Pons (tissue), 1 donor: ENCODE data around the gene MIER2.

Experiments
- DNase-seq: peaks from one replicate; pipeline ENCODE4 v3.0.0-alpha.2; 2016; ENCODE audit warnings: low spot score

Gene MIER2

DNA sequence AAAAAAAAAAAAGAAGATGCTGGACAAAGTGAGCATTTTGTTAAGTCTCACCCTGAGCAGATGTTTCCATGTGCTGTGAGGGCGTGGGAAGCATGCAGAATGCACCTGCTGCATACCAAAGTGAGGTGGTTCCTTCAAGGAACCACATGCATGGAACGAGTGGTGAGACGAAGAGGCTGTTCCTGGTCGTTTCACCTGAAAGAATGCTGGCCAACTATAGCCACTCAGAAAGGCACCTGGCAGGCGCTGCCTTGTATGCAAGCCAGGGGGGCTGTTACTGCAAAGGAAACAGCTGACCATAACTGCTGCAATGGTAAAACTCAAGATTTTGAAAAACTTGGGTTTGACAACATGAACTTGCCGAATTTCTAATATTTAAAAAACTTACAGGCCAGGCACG lies 14.7 kb downstream of the MIER2 start:
- DNase-seq, result no peak

DNA sequence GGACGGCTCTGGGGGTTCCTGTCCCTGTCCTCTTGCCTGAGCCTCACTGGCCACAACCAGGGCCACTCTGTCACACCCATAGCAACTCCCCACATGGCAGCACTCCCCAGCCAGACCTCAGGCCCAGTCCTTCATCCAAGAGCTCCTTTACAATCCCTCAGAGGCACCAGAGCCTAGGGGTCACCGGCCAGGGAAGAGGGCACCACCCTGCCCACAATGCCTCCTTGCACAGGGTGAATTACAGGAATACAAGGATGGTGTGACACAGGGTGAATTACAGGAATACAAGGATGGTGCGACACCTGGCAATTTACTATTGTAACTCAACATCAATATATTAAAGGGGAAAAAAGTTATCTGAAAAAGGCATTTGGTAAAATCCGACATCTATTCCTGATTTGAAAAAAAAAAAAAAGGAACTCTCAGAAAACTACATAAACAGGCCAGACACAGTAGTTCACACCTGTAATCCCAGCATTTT lies 16.5 kb downstream of the MIER2 start:
- DNase-seq, result no peak

DNA sequence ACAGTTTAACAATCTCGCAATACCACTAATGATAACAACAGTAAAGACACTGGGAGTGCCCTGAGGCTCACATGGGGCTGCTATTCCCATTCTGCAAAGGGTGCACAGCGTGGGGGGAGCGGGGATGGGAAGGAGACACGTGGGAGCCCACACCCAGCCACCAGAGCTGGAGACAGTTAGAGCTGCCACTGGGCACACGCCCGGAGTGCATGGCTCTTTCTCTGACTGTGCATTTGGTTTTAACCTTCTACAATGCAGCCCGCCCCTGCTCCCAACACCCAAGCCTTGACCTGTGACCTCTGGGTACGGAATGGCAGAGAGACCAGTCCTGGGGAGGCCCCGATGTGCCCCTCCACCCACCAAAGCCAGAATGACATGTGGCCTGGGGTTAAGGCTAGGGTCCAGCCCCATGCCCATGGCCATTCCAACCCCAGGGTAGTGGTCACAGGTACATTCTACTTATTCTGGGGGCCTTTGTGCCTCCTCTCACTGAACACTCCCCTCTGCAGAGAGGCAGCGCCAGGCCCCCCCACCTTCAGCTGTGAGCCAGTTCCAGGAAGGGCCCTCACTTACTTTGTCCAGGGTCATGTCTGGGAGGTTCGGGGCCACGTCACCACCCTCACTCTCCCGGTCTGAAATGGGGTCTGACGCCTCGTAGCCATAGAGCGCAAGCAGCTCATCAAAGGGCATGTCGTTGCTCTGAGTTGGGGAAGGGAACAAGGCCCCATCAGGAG lies 17.1 kb downstream of the MIER2 start:
- no peak for DNase-seq

DNA sequence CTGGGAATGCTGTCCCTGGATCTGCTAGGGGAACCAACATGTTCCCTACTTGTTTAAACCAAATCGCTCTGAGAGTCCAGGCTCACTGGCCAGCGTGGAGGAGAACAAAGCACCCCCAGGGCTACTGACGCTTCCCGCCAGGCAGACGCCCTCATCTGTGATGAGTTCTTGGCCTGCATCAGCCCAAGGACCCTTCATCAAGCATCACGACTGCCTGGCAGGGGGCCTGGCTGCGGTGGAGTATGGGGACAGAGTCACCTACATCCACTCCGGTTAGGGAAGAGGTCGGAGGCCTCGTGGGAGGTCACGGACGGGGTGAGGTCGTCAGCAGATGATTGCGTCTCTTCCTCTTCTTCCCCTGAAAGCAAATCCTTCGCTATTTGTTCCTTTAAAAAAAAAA lies 17.7 kb downstream of the MIER2 start:
- DNase-seq, result no peak

DNA sequence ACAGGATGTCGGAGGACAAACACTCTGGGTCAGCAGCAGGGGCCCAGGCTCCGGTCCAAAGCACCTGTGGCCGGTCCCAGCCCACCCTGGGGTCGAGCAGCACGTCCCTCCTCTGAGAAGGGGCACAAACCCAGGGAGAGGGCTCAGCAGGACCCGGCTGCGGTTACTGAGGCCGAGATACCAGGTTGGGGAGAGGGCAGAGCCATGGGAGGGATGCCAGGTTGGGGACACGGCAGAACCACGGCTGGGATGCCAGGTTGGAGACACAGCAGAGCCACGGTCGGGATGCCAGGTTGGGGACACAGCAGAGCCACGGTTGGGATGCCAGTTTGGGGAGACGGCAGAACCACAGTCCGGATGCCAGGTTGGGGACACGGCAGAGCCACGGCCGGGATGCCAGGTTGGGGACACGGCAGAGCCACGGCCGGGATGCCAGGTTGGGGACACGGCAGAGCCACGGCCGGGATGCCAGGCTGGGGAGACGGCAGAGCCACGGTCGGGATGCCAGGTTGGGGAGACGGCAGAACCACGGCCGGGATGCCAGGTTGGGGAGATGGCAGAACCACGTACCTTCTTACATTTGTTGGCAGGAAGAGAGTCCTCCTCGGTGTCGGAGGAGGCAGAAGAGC lies 18.5 kb downstream of the MIER2 start:
- DNase-seq, result no peak

DNA sequence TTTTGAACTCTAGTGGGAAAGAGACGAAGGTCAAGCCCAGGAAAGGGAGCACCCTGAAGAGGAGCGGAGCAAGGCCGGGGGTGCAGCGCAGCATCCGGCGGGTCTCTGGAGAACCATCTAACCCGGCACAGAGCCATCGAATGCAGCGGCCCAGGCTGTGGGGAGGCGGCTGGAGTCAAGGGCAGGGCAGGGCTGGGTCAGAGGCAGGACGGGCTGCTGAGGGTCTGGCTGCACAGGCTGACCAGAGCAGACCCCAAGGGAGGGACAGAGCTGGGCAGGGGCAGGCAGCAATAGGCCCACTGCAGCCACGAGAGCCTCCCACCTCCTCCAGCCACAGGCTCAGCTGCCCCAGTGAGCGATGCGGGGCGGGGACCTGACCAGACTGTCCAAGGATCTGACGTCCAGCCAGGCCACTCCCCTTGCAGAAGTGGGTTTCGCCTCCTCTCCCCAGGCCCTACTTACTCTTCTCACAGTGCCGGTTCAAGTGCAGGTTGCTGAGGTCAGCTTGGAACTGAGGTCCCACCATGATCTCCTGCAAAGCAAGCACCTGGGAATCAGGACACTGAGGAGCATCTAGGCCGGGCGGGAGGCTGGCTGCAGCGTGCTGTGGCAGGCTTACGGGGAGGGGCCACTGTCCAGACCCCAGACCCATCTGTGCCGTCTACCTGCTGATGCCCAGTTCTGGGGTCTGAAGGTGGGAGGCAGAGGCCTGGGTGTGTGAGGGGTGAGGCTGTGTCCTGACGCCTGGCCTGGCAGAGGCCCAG lies 19.2 kb downstream of the MIER2 start:
- no peak for DNase-seq

DNA sequence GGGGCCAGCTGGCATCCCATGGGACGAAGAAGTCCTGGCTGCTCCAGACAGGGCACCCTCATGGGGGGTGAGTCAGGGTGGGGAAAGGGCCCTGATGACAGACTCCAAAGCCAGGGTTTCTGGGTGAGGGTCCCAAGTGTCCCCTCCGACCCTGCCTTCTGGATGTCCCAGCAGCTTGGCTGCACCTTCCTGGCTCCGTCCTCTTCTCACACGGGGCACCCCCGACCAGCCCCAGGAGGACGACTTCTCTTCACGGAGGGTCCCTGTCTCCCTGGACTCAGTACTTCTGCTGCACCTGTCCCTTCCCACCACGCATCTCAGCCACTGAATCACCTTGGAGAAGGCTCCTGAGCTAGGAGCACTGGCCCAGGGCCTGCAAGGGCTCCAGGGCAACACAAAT lies 19.9 kb downstream of the MIER2 start:
- DNase-seq, result no peak

DNA sequence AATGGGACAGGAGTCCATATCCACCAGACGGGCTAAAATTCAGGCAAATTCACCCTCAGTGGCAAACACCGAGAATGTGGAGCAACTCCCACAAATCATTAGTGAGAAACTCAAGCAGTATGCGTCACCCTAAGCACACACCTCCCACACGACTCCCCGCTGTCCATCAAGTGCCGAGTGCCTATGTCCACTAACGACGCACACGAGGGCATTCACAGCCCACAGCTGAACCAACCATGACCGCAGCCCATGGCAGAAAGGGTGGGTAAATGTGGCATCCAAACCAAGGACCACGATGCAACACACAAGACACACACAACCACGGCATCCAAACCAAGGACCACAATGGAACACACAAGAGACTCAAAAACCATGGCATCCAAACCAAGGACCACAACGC lies 22.0 kb downstream of the MIER2 start:
- no peak for DNase-seq

DNA sequence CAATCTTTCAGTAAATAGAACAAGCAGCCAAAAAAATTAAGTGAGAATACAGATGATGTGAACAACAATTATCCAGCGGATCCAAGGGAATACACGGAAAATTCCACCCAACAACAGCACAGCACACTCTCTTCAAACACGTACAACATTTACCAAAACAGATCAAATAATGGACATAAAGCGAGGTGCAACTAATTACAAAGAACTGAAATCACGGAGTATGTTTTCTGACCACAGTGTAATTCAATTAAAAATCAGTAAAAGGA lies 26.2 kb downstream of the MIER2 start:
- DNase-seq, result no peak

DNA sequence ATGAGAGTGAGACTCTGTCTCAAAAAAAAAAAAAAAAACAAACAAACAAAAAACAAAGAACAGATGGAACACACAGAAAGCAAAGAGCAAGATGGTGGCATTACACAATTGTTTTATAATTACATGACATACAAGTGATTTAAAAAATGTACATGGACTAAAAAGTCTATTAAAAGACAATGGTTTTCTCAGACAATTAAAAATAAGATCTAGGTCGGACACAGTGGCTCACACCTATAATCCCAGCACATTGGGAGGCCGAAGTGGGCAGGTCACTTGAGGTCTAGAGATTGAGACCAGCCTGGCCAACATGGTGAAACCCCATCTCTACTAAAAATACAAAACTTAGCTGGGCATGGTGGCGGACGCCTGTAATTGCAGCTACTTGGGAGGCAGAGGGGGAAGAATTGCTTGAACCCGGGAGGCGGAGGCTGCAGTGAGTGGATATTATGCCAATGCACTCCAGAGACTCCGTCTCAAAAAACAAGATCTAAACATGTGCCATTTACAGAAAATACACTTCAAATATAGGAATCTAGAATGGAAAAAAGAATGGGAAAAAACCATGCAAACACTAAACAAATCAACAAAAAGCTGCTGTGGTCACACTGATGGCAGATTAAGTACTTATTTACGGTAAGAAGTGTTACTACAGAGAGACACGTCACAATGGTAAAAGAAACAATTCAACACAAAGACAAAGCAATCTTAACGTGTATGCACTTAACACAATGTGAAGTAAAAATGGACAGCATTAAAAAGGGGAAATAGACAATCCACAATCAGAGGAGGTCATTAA lies 26.7 kb downstream of the MIER2 start:
- DNase-seq, result no peak

DNA sequence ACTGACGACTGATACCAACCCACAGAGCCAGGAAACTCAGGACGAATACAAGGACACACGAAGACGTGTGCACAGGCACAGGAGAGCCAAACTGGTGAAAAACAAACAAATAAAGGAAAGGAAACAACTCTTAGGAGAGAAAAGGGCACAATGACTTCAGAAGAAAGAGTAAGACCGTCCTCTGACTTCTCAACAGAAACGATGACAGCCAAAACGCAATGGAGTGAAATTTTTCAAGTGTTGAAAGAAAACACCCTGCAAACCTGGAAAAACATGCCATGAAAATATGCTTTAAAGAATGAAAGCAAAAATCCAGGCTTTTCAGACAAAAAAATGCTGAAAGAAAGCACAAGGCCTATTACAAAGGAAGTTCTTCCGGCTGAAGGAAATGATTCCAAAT lies 28.8 kb downstream of the MIER2 start:
- no peak for DNase-seq

DNA sequence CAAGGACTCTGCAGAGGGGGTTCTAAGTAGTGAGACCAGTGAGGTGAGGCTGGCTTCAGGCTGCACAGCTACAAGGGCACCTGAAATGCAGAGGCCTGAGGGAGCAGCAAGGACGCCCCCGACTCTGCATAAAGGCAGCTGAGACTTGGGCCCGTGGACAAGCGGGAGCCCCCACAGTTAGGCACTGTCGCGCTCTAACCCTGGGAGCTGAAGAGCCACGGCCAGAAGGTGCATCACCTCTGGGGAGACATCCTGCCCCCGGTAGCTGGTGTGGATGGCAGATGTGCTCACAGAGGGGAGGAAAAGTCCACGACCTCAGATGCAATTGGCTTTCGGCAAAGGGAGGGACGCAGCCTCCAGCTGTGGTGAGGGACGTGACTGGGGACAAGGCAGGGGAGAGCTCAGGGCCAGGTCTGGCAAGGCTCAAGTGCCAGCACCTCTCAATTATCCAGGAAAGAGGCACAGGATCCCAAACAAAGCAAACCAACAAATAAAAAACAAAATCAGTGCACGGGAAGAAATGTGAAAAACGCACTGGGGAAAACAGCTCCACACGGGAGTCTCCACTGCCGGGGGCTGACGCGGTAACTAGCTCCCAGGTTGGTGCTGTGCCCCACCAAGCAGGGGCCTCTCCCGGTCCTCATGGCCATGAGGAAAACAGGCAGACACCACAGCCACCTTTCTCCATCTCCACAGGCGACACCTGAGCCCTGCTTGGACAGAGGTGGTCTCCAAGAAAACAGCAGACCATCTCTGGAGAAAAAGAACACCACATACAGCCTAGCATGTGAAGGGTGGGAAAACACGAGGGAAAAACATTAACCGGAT lies 30.4 kb downstream of the MIER2 start:
- DNase-seq, result no peak

DNA sequence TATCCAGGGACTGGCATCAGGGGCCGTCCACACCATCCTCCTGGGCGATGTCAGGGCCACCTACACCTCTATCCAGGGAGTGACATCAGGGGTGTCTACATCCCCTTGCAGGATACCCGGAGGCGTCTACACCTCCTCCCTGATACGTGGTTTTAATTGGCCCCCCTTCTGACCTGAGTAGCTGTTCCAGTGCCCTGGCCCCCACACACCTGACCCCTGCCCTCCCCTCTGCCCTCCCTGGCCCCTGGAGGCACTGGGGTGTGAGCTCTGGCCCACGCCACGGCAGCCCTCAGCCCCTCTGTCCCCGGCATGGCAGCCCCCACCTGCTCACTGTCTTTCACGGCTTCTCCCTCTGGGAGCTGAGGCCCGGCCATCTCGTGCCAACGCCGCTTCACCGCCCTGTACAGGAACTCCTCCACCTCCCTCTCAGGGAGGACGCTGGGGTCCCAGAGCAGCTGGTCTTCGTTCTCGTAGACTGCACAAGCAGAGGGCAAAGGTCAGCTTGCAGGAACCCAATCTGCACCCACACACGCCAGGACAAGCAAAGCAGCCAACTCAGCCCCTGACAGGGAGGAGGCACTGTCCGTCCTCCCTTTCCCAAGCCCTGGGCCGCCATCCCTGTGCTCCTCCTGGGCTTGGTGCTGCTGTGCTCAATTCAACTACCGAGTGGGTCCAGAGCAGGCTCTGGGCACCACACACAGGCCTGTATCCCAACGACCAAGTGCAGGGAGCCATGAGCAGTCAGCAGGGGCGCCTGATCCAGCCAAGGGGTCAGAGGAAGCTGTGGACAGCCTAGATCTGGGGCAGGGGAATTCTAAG lies 31.2 kb downstream of the MIER2 start:
- no peak for DNase-seq

DNA sequence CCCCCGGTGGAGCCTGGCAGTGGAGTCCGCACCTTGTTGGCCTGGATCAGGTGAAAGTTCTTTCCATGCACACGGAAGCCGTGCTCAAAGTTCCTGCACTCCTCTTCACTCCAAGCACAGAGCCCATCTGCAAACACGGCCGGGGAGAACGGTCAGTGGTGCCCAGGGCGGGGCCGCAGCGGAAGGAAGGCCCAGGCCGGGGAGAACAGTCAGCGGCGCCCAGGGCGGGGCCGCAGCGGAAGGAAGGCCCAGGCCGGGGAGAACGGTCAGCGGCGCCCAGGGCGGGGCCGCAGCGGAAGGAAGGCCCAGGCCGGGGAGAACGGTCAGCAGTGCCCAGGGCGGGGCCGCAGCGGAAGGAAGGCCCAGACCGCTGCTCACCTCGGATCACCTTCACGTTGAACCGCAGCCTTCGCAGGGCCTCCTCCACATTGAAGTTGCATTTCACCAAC lies 32.8 kb downstream of the MIER2 start:
- DNase-seq, result no peak

DNA sequence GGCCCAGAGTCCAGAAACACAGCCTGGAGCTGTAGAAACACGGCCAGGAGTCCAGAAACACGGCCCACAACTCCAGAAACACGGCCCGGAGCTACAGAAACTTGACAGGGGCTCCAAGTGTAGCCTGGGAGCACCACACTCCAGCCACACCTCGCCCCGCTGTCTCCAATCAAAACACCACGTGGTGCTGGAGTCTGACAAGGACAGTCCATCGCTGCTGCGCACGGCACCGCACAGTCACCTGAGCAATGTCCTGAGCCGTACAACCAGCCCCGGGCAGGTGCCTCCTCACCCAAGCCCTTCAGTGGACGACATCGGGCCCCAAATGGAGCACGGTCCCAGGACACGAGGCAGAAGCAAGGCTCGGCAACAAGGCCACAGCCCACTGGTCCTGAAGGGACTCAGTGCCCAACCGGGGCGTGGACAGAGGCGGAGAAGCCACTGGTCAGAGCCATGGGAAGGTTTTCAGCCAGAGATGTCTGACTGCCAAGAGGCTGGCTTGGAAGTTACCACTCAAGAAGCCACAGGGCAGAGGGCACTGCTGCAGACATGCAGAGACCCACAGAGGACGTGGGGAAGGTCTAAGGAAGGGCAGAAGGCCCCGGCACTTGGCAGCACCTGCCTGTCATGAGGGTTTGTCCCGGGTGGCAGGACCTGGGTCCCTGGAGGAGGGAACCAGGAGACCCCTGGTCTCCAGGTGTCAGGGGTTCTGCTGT lies 33.7 kb downstream of the MIER2 start:
- no peak for DNase-seq

DNA sequence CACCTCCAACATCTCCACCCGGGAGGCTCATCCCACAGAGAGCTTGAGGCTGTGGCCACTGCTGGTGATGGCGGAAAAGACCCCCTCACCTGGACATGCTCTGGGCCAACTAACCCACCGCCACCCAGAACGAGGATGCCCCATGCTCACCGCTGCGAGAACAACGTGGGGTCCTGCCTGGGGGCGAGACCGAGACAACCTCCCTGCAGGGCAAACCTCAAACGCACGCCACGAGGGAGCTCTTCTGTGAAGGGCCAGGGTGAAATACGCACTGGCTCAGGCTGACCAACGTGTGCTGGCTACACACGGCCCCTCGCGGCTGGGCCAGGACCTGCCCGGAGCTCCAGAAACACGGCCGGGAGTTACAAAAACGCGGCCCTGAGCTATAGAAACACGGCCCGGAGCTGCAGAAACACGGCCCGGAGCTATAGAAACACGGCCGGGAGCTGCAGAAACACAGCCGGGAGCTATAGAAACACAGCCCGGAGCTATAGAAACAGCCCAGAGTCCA lies 34.4 kb downstream of the MIER2 start:
- no peak for DNase-seq

DNA sequence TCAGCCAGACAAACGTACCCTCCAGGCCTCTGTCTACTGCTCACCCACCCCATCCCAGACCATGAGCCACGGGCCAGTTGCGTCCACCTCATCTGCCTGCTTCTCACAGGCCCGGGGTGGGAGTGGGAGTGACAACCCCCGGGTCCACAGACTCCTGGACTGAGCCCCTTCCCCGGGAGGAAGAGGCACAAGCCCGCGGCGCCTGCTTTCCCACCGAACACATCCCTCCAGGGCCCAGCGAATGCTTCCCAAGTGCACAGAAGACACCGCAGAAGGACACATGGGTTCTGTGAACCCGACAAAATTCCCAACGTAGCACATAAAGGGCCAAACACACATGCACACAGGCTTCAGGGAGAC lies 35.4 kb downstream of the MIER2 start:
- no peak for DNase-seq

DNA sequence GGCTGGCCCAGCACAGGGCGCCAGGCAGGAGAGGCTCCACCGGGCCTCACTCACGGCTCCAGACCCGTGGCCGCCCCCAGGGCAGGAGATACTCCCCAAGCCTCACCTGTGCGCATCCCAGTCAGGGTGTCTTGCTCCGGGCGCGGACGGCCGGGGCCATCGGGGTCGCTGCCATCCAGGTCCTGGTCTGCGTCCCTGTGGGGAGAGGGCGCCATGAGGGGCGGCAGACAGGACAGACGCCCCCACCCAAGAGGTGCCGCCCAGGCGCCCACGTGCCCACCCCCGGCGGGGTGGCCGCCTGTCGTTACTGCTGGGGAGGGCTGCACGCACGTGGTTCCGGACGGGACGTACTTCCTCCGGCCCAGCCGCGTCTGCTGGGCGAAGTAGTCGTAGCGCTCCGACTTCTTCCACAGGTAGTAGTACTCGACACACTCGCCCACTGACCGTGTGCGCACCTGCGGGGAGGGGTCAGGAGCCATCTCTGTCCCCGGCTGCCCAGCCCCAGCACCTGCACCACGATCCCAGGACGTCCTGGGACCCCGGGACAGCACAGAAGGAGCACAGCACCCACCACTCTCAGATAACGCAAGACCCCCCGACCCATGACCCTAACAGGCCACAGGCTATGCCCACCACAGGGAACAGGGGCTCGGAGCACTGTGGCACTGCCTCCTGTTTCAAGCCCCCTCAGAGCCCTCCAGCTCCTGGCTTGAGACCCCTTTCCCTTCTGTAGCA lies 36.0 kb downstream of the MIER2 start:
- DNase-seq, result no peak

DNA sequence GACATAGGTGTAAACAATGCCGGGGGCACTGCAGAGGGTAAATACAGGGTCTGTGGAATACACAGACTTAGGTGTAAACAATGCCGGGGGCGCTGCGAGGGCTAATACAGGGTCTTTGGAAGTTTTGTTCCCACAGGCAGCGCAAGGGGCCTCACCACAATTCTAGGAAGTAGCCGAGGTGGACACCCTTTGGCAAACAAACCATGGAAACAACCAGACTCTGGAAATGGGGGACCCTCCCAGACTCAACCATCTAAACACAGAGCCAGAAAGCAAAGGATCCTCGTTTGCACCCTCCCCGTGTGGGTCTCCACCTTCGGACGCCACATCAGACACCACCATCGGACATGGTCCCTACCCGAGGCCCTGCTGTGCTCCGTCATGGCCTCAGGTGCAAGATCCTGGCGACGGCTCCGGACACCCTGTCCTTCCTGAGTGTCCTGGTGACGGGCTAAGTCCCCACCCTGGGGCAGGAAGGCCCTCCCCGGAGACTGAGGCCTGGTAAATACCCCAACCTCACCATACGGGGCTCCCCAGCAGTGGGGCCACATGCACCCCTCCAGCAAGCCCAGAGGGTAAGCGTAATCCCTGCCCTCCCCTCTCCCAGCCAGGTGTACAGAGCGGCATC lies 36.7 kb downstream of the MIER2 start:
- DNase-seq, result no peak
